Smooth muscle cell (in vitro differentiated cells): Measurements from ENCODE around the gene ARHGAP8. TPM values are rescaled to one million over a fixed set of nuclear protein-coding genes. Genes with fewer than 3 reads are reported as not detected.

Source experiments
- DNase-seq: peaks from one replicate; lab custom pipeline; 2025; ENCODE audit not compliant: unreplicated experiment; lab: John Stamatoyannopoulos, UW
- H2AFZ ChIP-seq: fragments of 200-600 bp; sonication (generic); 2 replicates; pipeline ENCODE4 v1.6.0; 2016; ENCODE audit warnings: antibody characterized with exemption, low read depth, mild to moderate bottlenecking
- H3F3A ChIP-seq: fragments of 200-600 bp; sonication (generic); 2 replicates; pipeline ENCODE4 v1.6.0; 2017; ENCODE audit warnings: antibody characterized with exemption, low read depth
- H3K27ac ChIP-seq: fragments of 200-600 bp; sonication (generic); 2 replicates; pipeline ENCODE4 v1.5.1; 2016; ENCODE audit warnings: low read depth, mild to moderate bottlenecking
- H3K27me3 ChIP-seq: fragments of 200-600 bp; sonication (generic); 2 replicates; pipeline ENCODE4 v1.6.1; 2016; ENCODE audit warnings: low read depth, mild to moderate bottlenecking
- H3K36me3 ChIP-seq: fragments of 200-600 bp; sonication (generic); 2 replicates; pipeline ENCODE4 v1.5.1; 2016; ENCODE audit warnings: low read depth
- H3K4me1 ChIP-seq: fragments of 200-600 bp; sonication (generic); 2 replicates; pipeline ENCODE4 v1.5.1; 2016; ENCODE audit warnings: low read depth
- H3K4me2 ChIP-seq: fragments of 200-600 bp; sonication (generic); 2 replicates; pipeline ENCODE4 v1.6.0; 2016; ENCODE audit warnings: mild to moderate bottlenecking
- H3K4me3 ChIP-seq: fragments of 200-600 bp; sonication (generic); 2 replicates; pipeline ENCODE4 v1.5.1; 2016; ENCODE audit warnings: mild to moderate bottlenecking
- H3K79me2 ChIP-seq: fragments of 200-600 bp; sonication (generic); 2 replicates; pipeline ENCODE4 v1.6.0; 2016; ENCODE audit warnings: low read depth, mild to moderate bottlenecking
- H3K9ac ChIP-seq: fragments of 200-600 bp; sonication (generic); 2 replicates; pipeline ENCODE4 v1.6.0; 2016; ENCODE audit warnings: low read depth
- H3K9me3 ChIP-seq: fragments of 200-600 bp; sonication (generic); replicated peaks from 2 replicates; pipeline ENCODE4 v1.5.1; 2016; ENCODE audit warnings: low read depth
- H4K20me1 ChIP-seq: fragments of 200-600 bp; sonication (generic); 2 replicates; pipeline ENCODE4 v1.6.0; 2016; ENCODE audit warnings: low read depth
- WGBS: methylation state at CpG from one replicate; pipeline ENCODE4 v1.1.7; 2016; ENCODE audit warnings: low lambda C conversion rate; 5-methylcytosine and 5-hydroxymethylcytosine counted together
- polyA plus RNA-seq: library from polyadenylated mRNA; unstranded; fragments of >200 nt; fragmentation: Nextera tagmentation; extraction: Ambion mirVana; gene quantifications from 2 replicates; pipeline ENCODE4 v1.2.1, GENCODE V29; 2016
- total RNA-seq: library from RNA; depleted of rRNA; stranded (reverse); fragments of >200 nt; gene quantifications from 2 replicates; pipeline ENCODE4 v1.2.3, GENCODE V29; 2014
- TF ChIP-seq, protein P1 (sequence below): fragments of 200-600 bp; sonication (generic); IDR thresholded peaks from 2 replicates; pipeline ENCODE4 v1.5.1; 2017; ENCODE audit warnings: borderline replicate concordance, mild to moderate bottlenecking, antibody characterized with exemption; ENCODE audit not compliant: insufficient read depth, poor library complexity, severe bottlenecking

The ARHGAP8 gene
- total and polyA plus RNA-seq, 2 experiments from 2014 or later = 5.8 to 11.4 TPM

GRCh38 chr22:44802956-44803355 is 50.6 kb downstream of the ARHGAP8 start:
- WGBS = 88% methylated on average over 6 of the region's 6 CpGs
- H3K4me2 ChIP-seq = no peak overlapping the region
- no peak overlapping the region for H3K9ac ChIP-seq
- H3F3A ChIP-seq = no peaks in the 10 kb centered on the region
- H3K4me3 ChIP-seq = no peak overlapping the region
- DNase-seq = no peak
- no peaks in the 10 kb centered on the region for H3K4me1 ChIP-seq
- no peaks in the 10 kb centered on the region for H4K20me1 ChIP-seq
- no peaks in the 10 kb centered on the region for H3K9me3 ChIP-seq
- TF ChIP-seq, protein P1, sequence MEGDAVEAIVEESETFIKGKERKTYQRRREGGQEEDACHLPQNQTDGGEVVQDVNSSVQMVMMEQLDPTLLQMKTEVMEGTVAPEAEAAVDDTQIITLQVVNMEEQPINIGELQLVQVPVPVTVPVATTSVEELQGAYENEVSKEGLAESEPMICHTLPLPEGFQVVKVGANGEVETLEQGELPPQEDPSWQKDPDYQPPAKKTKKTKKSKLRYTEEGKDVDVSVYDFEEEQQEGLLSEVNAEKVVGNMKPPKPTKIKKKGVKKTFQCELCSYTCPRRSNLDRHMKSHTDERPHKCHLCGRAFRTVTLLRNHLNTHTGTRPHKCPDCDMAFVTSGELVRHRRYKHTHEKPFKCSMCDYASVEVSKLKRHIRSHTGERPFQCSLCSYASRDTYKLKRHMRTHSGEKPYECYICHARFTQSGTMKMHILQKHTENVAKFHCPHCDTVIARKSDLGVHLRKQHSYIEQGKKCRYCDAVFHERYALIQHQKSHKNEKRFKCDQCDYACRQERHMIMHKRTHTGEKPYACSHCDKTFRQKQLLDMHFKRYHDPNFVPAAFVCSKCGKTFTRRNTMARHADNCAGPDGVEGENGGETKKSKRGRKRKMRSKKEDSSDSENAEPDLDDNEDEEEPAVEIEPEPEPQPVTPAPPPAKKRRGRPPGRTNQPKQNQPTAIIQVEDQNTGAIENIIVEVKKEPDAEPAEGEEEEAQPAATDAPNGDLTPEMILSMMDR = no peak
- H3K27me3 ChIP-seq = no peaks in the 10 kb centered on the region
- H3K36me3 ChIP-seq = no peaks in the 10 kb centered on the region
- H3K27ac ChIP-seq = no peak overlapping the region
- H2AFZ ChIP-seq = no peak overlapping the region
- no peaks in the 10 kb centered on the region for H3K79me2 ChIP-seq

GRCh38 chr22:44804327-44804726 is 52.0 kb downstream of the ARHGAP8 start:
- H3K36me3 ChIP-seq = no peaks in the 10 kb centered on the region
- 90% methylated on average over 7 of the region's 7 CpGs for WGBS
- H3K4me2 ChIP-seq = no peak overlapping the region
- no peak for DNase-seq
- H3K4me1 ChIP-seq = no peaks in the 10 kb centered on the region
- no peaks in the 10 kb centered on the region for H3K79me2 ChIP-seq
- no peak overlapping the region for H3K27ac ChIP-seq
- no peak overlapping the region for H3K4me3 ChIP-seq
- no peaks in the 10 kb centered on the region for H3F3A ChIP-seq
- TF ChIP-seq, protein P1 = no peak
- no peak overlapping the region for H2AFZ ChIP-seq
- no peaks in the 10 kb centered on the region for H3K27me3 ChIP-seq
- H3K9me3 ChIP-seq = no peaks in the 10 kb centered on the region
- no peak overlapping the region for H3K9ac ChIP-seq
- H4K20me1 ChIP-seq = no peaks in the 10 kb centered on the region

GRCh38 chr22:44805711-44806110 is 53.3 kb downstream of the ARHGAP8 start:
- Histone ChIP-seq H3K36me3 (no peaks in the 10 kb centered on the region), H3K4me3 (no peak overlapping the region), H3K9ac (no peak overlapping the region), H3K9me3 (no peaks in the 10 kb centered on the region), H3K4me2 (no peak overlapping the region), H4K20me1 (no peaks in the 10 kb centered on the region), H3K27me3 (no peaks in the 10 kb centered on the region), H3K27ac (no peak overlapping the region), H3K4me1 (no peaks in the 10 kb centered on the region), H2AFZ (no peak overlapping the region), H3K79me2 (no peaks in the 10 kb centered on the region), H3F3A (no peaks in the 10 kb centered on the region)
- no peak for DNase-seq
- TF ChIP-seq, protein P1 = no peak
- 80% methylated on average over 9 of the region's 9 CpGs for WGBS

- H3K4me3 ChIP-seq = no peak overlapping the region
- H3K36me3 ChIP-seq = no peaks in the 10 kb centered on the region
- TF ChIP-seq, protein P1 = no peak
- H3K27ac ChIP-seq = no peak overlapping the region
- DNase-seq = no peak
- no peak overlapping the region for H3K4me2 ChIP-seq
- no peaks in the 10 kb centered on the region for H3K79me2 ChIP-seq
- H2AFZ ChIP-seq = no peak overlapping the region
- no peak overlapping the region for H3K9ac ChIP-seq
- H3K9me3 ChIP-seq = no peaks in the 10 kb centered on the region
- H3F3A ChIP-seq = no peaks in the 10 kb centered on the region
- H3K27me3 ChIP-seq = no peaks in the 10 kb centered on the region
- 88% methylated on average over 7 of the region's 7 CpGs for WGBS
- no peaks in the 10 kb centered on the region for H4K20me1 ChIP-seq
- no peaks in the 10 kb centered on the region for H3K4me1 ChIP-seq
Observed at GRCh38 chr22:44807232-44807631, 54.9 kb downstream of the ARHGAP8 start.
